Adipose tissue (tissue), 3 donors: ENCODE data around the gene UBA5. TPM values are rescaled to one million over a fixed set of nuclear protein-coding genes. Genes with fewer than 3 reads are reported as not detected.
"Not testable (repeated sequence)": the region's sequence is repeated elsewhere in the genome, so short reads cannot be mapped to it uniquely, and the experiment has no call there.

ENCODE experiments used
- H3K27ac ChIP-seq: one replicate; pipeline ENCODE4 v1.5.1; 2013; ENCODE audit warnings: low read depth, low read length
- whole genome bisulfite sequencing, 3 donors: extraction: QIAGEN DNeasy Blood & Tissue Kit; methylation state at CpG; one replicate each; pipeline ENCODE4 v1.1.7; 2013; 5-methylcytosine and 5-hydroxymethylcytosine counted together
- polyA plus RNA-seq, 3 donors: library from polyadenylated mRNA; stranded (reverse); fragments of 200-250 nt; gene quantifications; one replicate each; pipeline ENCODE4 v1.2.3, GENCODE V29; 2013
- donor health status: healthy with polysubstance abuse.
- donor health status: Bipolar disorder and iron deficiency.
- donor health status: healthy.

UBA5 gene
- 10 to 100 TPM; 23.3 to 36.4 (median 29.3) TPM for polyA plus RNA-seq

- WGBS, 3 donors, result 0 to 1% (median 0%) methylated on average over 59 to 64 of the region's 64 CpGs
- peak within 1 kb of the TSS; percentile 55 for H3K27ac ChIP-seq
Observed at GRCh38 chr3:132660052-132660810, at the start of gene UBA5. TSS of gene UBA5 (plus strand) at chr3:132660329. CDS start at chr3:132660538, 209 bp downstream.

- 96 to 100% (median 99%) methylated on average over 3 of the region's 3 CpGs for WGBS, 3 donors
Observed at GRCh38 chr3:132615301-132615700, 44.8 kb upstream of the UBA5 start.

GRCh38 chr3:132615881-132616280 lies 44.2 kb upstream of the UBA5 start:
- WGBS, 3 donors, result 59 to 85% (median 71%) methylated on average over 3 of the region's 3 CpGs
- H3K27ac ChIP-seq, result no peak overlapping the region

More at GRCh38 chr3:132615301-132615700, 44.8 kb upstream of the UBA5 start:
- H3K27ac ChIP-seq, result not testable (repeated sequence)

- WGBS, 3 donors, result 32 to 95% (median 85%) methylated on average over 1 of the region's 1 CpG
- no peak overlapping the region for H3K27ac ChIP-seq
Observed at GRCh38 chr3:132616780-132617179, 43.3 kb upstream of the UBA5 start.

- 33 to 68% (median 35%) methylated on average over 1 of the region's 1 CpG for WGBS, 3 donors
- no peak overlapping the region for H3K27ac ChIP-seq
Observed at GRCh38 chr3:132622148-132622547, 38.0 kb upstream of the UBA5 start.

GRCh38 chr3:132622761-132623160 lies 37.4 kb upstream of the UBA5 start:
- WGBS, 3 donors, result 82 to 93% (median 86%) methylated on average over 1 of the region's 1 CpG
- no peak overlapping the region for H3K27ac ChIP-seq

- no peak overlapping the region for H3K27ac ChIP-seq
- WGBS, 3 donors, result 92 to 100% (median 97%) methylated on average over 1 of the region's 1 CpG
Observed at GRCh38 chr3:132623646-132624045, 36.5 kb upstream of the UBA5 start.

GRCh38 chr3:132624790-132625189 lies 35.3 kb upstream of the UBA5 start:
- 95 to 98% (median 96%) methylated on average over 7 of the region's 7 CpGs for WGBS, 3 donors
- H3K27ac ChIP-seq, result no peak overlapping the region

GRCh38 chr3:132625613-132626012 lies 34.5 kb upstream of the UBA5 start:
- WGBS, 3 donors, result 90 to 94% (median 93%) methylated on average over 1 of the region's 1 CpG
- no peak overlapping the region for H3K27ac ChIP-seq

- no peak overlapping the region for H3K27ac ChIP-seq
- 95 to 99% (median 98%) methylated on average over 6 of the region's 6 CpGs for WGBS, 3 donors
Observed at GRCh38 chr3:132626955-132627354, 33.2 kb upstream of the UBA5 start.

GRCh38 chr3:132628157-132628556 lies 32.0 kb upstream of the UBA5 start:
- 22 to 66% (median 61%) methylated on average over 2 of the region's 2 CpGs for WGBS, 3 donors
- H3K27ac ChIP-seq, result no peak overlapping the region

GRCh38 chr3:132629928-132630327 lies 30.2 kb upstream of the UBA5 start:
- WGBS, 3 donors, result 59 to 73% (median 64%) methylated on average over 1 of the region's 1 CpG
- H3K27ac ChIP-seq, result no peak overlapping the region

GRCh38 chr3:132630612-132631011 lies 29.5 kb upstream of the UBA5 start:
- WGBS, 3 donors, result 96 to 97% (median 97%) methylated on average over 7 of the region's 7 CpGs
- no peak overlapping the region for H3K27ac ChIP-seq

GRCh38 chr3:132635052-132635451 lies 25.1 kb upstream of the UBA5 start:
- H3K27ac ChIP-seq, result no peak overlapping the region

GRCh38 chr3:132637590-132637989 lies 22.5 kb upstream of the UBA5 start:
- WGBS, 3 donors, result 36 to 56% (median 50%) methylated on average over 1 of the region's 1 CpG
- no peak overlapping the region for H3K27ac ChIP-seq

GRCh38 chr3:132638706-132639105 lies 21.4 kb upstream of the UBA5 start:
- no peak overlapping the region for H3K27ac ChIP-seq

- 81 to 83% (median 81%) methylated on average over 2 of the region's 2 CpGs for WGBS, 3 donors
- not testable (repeated sequence) for H3K27ac ChIP-seq
Observed at GRCh38 chr3:132641427-132641826, 18.7 kb upstream of the UBA5 start.

- WGBS, 3 donors, result 59 to 73% (median 70%) methylated on average over 5 of the region's 5 CpGs
- no peak overlapping the region for H3K27ac ChIP-seq
Observed at GRCh38 chr3:132641837-132642538, 18.1 kb upstream of the UBA5 start.

- H3K27ac ChIP-seq, result no peak overlapping the region
- WGBS, 3 donors, result 60 to 75% (median 65%) methylated on average over 2 of the region's 2 CpGs
Observed at GRCh38 chr3:132642539-132642847, 17.6 kb upstream of the UBA5 start.

- no peak overlapping the region for H3K27ac ChIP-seq
- WGBS, 3 donors, result 45 to 53% (median 48%) methylated on average over 2 of the region's 2 CpGs
Observed at GRCh38 chr3:132643366-132643765, 16.8 kb upstream of the UBA5 start.
